HepG2 (cell line): ENCODE results near the gene MAN1B1. TPM values are rescaled to one million over a fixed set of nuclear protein-coding genes. Genes with fewer than 3 reads are reported as not detected.
A peak's percentile ranks its signal among the peaks of the same experiment; 100 is the strongest.

Experiments
- FOXJ3 ChIP-seq: sonication (generic); formaldehyde crosslinking; IDR thresholded peaks from 2 replicates; pipeline ENCODE4 v1.4.0; 2020; ENCODE audit warnings: missing genetic modification reagents, mild to moderate bottlenecking, borderline replicate concordance
- KAT8 ChIP-seq: IDR thresholded peaks from 2 replicates; pipeline ENCODE4 v1.6.1; 2016; ENCODE audit warnings: missing genetic modification reagents, missing compliant biosample characterization
- MAF1 ChIP-seq: sonication (generic); formaldehyde crosslinking; IDR thresholded peaks from 2 replicates; pipeline ENCODE4 v1.5.0; 2020; ENCODE audit warnings: missing genetic modification reagents, borderline replicate concordance
- MAZ ChIP-seq, 2 experiments: sonication (generic) in 1 of 2; formaldehyde crosslinking in 1 of 2; IDR thresholded peaks; 2 replicates each; pipeline versions ENCODE4 v1.5.0 to v1.6.1; 2012 to 2020; ENCODE audit warnings: low read depth in 2 of 2, mild to moderate bottlenecking in 2 of 2, borderline replicate concordance in 1 of 2, improper control_type of control experiment in 1 of 2, low read length in 1 of 2, missing genetic modification reagents in 1 of 2, moderate library complexity in 1 of 2
- POGZ ChIP-seq: sonication (generic); formaldehyde crosslinking; IDR thresholded peaks from 2 replicates; pipeline ENCODE4 v1.4.0; 2020; ENCODE audit warnings: mild to moderate bottlenecking, missing genetic modification reagents
- PRPF4 ChIP-seq: fragments of 200-400 bp; formaldehyde crosslinking; IDR thresholded peaks from 2 replicates; pipeline ENCODE4 v1.6.1; 2016; ENCODE audit warnings: low read length, low read depth; ENCODE audit not compliant: poor library complexity, severe bottlenecking
- SAP130 ChIP-seq: IDR thresholded peaks from 2 replicates; pipeline ENCODE4 v1.6.1; 2016; ENCODE audit warnings: low read depth
- SATB2 ChIP-seq: sonication (generic); formaldehyde crosslinking; IDR thresholded peaks from 2 replicates; pipeline ENCODE4 v1.5.0; 2020; ENCODE audit warnings: missing genetic modification reagents
- TEAD3 ChIP-seq: optimal IDR thresholded peaks from 2 replicates; pipeline ENCODE3; 2016; ENCODE audit warnings: borderline replicate concordance
- TOE1 ChIP-seq: sonication (generic); formaldehyde crosslinking; IDR thresholded peaks from 2 replicates; pipeline ENCODE4 v1.4.0; 2020; ENCODE audit warnings: mild to moderate bottlenecking, missing genetic modification reagents
- ZBTB42 ChIP-seq: sonication (generic); formaldehyde crosslinking; IDR thresholded peaks from 2 replicates; pipeline ENCODE4 v1.5.0; 2020; ENCODE audit warnings: mild to moderate bottlenecking, missing genetic modification reagents
- ZFY ChIP-seq: sonication (generic); formaldehyde crosslinking; IDR thresholded peaks from 2 replicates; pipeline ENCODE4 v1.4.0; 2020; ENCODE audit warnings: missing genetic modification reagents
- ZNF430 ChIP-seq: sonication (generic); formaldehyde crosslinking; IDR thresholded peaks from 2 replicates; pipeline ENCODE4 v1.9.0; 2021; ENCODE audit warnings: mild to moderate bottlenecking, missing genetic modification reagents
- ZNF792 ChIP-seq: IDR thresholded peaks from 2 replicates; pipeline ENCODE4 v1.6.1; 2016
- ZSCAN9 ChIP-seq: IDR thresholded peaks from 2 replicates; pipeline ENCODE4 v1.6.1; 2016; ENCODE audit warnings: borderline replicate concordance
- polyA plus RNA-seq, 8 experiments: library from polyadenylated mRNA; depleted of rRNA in 3 of 8; stranded (reverse) in 7 of 8; unstranded in 1 of 8; fragments of >200 nt; fragmentation: Illumina TruSeq in 4 of 8; extraction: Trizol in 4 of 8; gene quantifications; 2 replicates each; pipeline versions ENCODE4 v1.2.1 to v1.2.3, GENCODE V29; 2011 to 2016; ENCODE audit warnings: low read depth in 4 of 8, missing spikeins in 1 of 8, mixed read lengths in 1 of 8; ENCODE audit not compliant: insufficient read depth in 1 of 8
- total RNA-seq, 5 experiments: library from RNA; depleted of rRNA; stranded (reverse); fragments of >200 nt; fragmentation: Illumina TruSeq; extraction: Trizol; gene quantifications; 2 replicates each; pipeline ENCODE4 v1.2.3, GENCODE V29; 2016; ENCODE audit warnings: low read depth in 1 of 5
- TF ChIP-seq, protein P1 (sequence below): sonication (generic); formaldehyde crosslinking; IDR thresholded peaks from 2 replicates; pipeline ENCODE4 v1.5.0; 2020; ENCODE audit warnings: missing genetic modification reagents
- TF ChIP-seq, protein P2 (sequence below): sonication (generic); formaldehyde crosslinking; IDR thresholded peaks from 2 replicates; pipeline ENCODE4 v1.4.0; 2020; ENCODE audit warnings: missing genetic modification reagents
- TF ChIP-seq, protein P3 (sequence below): IDR thresholded peaks from 2 replicates; pipeline ENCODE4 v1.6.1; 2016; ENCODE audit warnings: missing biosample characterization, missing genetic modification reagents, low read depth
- TF ChIP-seq, protein P4 (sequence below): sonication (generic); formaldehyde crosslinking; IDR thresholded peaks from 2 replicates; pipeline ENCODE4 v1.4.0; 2020; ENCODE audit warnings: mild to moderate bottlenecking, missing genetic modification reagents, borderline replicate concordance

The MAN1B1 gene
- total and polyA plus RNA-seq, 2 of the 13 experiments (the other 11 are each of a cell fraction or from before 2014, with no cell fraction given): 48.9 to 59.5 TPM

DNA sequence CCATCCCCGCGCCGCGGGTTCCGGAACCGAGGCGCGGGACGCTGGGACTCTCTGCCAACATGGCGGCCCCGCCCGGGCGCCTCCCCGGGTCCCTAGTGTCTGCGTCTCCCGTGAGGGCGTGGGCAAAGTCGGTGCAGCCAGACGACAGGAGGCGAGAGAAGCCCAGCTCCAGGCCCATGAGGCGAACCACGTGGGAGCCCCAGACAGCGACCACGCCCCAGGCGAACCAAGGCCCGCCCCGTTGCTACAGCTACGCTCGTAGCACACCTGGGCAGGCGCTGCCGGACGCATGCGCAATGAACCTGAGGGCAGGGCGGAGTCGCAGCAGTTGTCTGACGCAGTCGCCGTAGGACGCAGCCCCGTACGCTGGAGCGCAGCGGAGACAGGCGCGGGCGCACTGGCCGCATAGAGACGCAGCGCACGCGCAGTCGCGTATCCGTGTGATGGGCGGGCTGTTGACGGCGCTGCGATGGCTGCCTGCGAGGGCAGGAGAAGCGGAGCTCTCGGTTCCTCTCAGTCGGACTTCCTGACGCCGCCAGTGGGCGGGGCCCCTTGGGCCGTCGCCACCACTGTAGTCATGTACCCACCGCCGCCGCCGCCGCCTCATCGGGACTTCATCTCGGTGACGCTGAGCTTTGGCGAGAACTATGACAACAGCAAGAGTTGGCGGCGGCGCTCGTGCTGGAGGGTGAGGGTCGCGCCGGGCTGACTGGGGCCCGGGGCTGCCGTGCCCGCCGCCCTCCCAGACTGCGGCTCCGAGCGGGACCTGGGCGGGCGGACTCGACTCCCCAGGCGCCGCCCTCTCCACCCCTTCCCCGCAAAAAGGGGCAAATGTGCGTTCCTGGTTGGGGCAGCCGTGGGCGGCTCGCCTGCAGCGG, at the start of gene MAN1B1 (continued):
- TF ChIP-seq ZNF430 (peak; percentile 68; the same call in 1 of the 2 replicates), TEAD3 (CRISPR knock-in tag) (peak; percentile 66), SAP130 (CRISPR knock-in tag) (peak; percentile 97), ZFY (CRISPR knock-in tag) (peak; percentile 84), ZSCAN9 (CRISPR knock-in tag) (0 out of 2 replicates have a peak, but pooled peaks have one; percentile 62), MAF1 (CRISPR knock-in tag) (peak; percentile 73; the same call in 1 of the 2 replicates), ZNF792 (peak; percentile 71), PRPF4 (no peak), SATB2 (CRISPR knock-in tag) (0 out of 2 replicates have a peak, but pooled peaks have one; percentile 39), TOE1 (no peak), FOXJ3 (CRISPR knock-in tag) (peak; percentile 72; the same call in 1 of the 2 replicates), POGZ (CRISPR knock-in tag) (no peak), KAT8 (peak; percentile 85), ZBTB42 (CRISPR knock-in tag) (peak; percentile 76; the same call in 1 of the 2 replicates), MAZ (IDR thresholded peaks at IDR 0.05; ENCODE audit: borderline replicate concordance, low read depth, low read length) (0 out of 2 replicates have a peak, but pooled peaks have one; percentile 5), MAZ (CRISPR knock-in tag; IDR thresholded peaks at IDR 0.05; ENCODE audit: low read depth) (peak; percentile 78)
- TF ChIP-seq, protein P1, sequence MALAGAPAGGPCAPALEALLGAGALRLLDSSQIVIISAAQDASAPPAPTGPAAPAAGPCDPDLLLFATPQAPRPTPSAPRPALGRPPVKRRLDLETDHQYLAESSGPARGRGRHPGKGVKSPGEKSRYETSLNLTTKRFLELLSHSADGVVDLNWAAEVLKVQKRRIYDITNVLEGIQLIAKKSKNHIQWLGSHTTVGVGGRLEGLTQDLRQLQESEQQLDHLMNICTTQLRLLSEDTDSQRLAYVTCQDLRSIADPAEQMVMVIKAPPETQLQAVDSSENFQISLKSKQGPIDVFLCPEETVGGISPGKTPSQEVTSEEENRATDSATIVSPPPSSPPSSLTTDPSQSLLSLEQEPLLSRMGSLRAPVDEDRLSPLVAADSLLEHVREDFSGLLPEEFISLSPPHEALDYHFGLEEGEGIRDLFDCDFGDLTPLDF: peak; percentile 86
- TF ChIP-seq, protein P2, sequence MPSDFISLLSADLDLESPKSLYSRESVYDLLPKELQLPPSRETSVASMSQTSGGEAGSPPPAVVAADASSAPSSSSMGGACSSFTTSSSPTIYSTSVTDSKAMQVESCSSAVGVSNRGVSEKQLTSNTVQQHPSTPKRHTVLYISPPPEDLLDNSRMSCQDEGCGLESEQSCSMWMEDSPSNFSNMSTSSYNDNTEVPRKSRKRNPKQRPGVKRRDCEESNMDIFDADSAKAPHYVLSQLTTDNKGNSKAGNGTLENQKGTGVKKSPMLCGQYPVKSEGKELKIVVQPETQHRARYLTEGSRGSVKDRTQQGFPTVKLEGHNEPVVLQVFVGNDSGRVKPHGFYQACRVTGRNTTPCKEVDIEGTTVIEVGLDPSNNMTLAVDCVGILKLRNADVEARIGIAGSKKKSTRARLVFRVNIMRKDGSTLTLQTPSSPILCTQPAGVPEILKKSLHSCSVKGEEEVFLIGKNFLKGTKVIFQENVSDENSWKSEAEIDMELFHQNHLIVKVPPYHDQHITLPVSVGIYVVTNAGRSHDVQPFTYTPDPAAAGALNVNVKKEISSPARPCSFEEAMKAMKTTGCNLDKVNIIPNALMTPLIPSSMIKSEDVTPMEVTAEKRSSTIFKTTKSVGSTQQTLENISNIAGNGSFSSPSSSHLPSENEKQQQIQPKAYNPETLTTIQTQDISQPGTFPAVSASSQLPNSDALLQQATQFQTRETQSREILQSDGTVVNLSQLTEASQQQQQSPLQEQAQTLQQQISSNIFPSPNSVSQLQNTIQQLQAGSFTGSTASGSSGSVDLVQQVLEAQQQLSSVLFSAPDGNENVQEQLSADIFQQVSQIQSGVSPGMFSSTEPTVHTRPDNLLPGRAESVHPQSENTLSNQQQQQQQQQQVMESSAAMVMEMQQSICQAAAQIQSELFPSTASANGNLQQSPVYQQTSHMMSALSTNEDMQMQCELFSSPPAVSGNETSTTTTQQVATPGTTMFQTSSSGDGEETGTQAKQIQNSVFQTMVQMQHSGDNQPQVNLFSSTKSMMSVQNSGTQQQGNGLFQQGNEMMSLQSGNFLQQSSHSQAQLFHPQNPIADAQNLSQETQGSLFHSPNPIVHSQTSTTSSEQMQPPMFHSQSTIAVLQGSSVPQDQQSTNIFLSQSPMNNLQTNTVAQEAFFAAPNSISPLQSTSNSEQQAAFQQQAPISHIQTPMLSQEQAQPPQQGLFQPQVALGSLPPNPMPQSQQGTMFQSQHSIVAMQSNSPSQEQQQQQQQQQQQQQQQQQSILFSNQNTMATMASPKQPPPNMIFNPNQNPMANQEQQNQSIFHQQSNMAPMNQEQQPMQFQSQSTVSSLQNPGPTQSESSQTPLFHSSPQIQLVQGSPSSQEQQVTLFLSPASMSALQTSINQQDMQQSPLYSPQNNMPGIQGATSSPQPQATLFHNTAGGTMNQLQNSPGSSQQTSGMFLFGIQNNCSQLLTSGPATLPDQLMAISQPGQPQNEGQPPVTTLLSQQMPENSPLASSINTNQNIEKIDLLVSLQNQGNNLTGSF (CRISPR knock-in tag): no peak; the same call in none of the 2 replicates
- TF ChIP-seq, protein P3, sequence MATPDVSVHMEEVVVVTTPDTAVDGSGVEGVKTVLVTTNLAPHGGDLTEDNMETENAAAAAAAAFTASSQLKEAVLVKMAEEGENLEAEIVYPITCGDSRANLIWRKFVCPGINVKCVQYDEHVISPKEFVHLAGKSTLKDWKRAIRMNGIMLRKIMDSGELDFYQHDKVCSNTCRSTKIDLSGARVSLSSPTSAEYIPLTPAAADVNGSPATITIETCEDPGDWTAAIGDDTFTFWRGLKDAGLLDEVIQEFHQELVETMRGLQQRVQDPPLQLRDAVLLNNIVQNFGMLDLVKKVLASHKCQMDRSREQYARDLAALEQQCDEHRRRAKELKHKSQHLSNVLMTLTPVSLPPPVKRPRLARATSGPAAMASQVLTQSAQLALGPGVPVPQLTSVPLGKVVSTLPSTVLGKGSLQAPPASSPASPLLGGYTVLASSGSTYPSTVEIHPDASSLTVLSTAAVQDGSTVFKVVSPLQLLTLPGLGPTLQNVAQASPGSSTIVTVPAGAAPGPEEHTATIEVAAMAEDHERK: peak; percentile 94
- TF ChIP-seq, protein P4, sequence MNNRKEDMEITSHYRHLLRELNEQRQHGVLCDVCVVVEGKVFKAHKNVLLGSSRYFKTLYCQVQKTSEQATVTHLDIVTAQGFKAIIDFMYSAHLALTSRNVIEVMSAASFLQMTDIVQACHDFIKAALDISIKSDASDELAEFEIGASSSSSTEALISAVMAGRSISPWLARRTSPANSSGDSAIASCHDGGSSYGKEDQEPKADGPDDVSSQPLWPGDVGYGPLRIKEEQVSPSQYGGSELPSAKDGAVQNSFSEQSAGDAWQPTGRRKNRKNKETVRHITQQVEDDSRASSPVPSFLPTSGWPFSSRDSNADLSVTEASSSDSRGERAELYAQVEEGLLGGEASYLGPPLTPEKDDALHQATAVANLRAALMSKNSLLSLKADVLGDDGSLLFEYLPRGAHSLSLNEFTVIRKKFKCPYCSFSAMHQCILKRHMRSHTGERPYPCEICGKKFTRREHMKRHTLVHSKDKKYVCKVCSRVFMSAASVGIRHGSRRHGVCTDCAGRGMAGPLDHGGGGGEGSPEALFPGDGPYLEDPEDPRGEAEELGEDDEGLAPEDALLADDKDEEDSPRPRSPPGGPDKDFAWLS (CRISPR knock-in tag): no peak
